Measurements from ENCODE around the gene C6orf15. TPM values are rescaled to one million over a fixed set of nuclear protein-coding genes. Genes with fewer than 3 reads are reported as not detected.

The C6orf15 gene
- total and polyA plus RNA-seq, 8 donors, result not detected

GRCh38 chr6:31157513-31158139 lies 45.3 kb upstream of the C6orf15 start, which contains the start of gene CCHCR1:
TSS of gene CCHCR1 (minus strand) at chr6:31157802. CDS start at chr6:31157600, 202 bp downstream.
- peak in 1 of 4 donors; percentile 45 for ATAC-seq
- no peak for DNase-seq
- H3K27me3 ChIP-seq, result no peaks in the 10 kb centered on the region
- TF ChIP-seq CTCF (IDR thresholded peaks at IDR 0.05), result no peak
- H3K9me3 ChIP-seq, result no peaks in the 10 kb centered on the region
- H3K36me3 ChIP-seq, result no peaks in the 10 kb centered on the region
- H3K4me1 ChIP-seq, result peaks cover 0 to 9% (median 4%) of the 10 kb centered on the region in 3 donors
- peak within 1 kb of the TSS; percentile 48 to 69 (median 56) for H3K27ac ChIP-seq
- intact Hi-C loops (cut with DNase I), result no loop called here
- WGBS, 2 donors, result 3 to 4% methylated on average over 14 of the region's 14 CpGs
- no peak for FAIRE-seq
- H3K4me3 ChIP-seq, result peak within 1 kb of the TSS; percentile 18 to 61 (median 48)

- WGBS, 2 donors, result 91 to 93% methylated on average over 7 of the region's 7 CpGs
- H3K27me3 ChIP-seq, result no peaks in the 10 kb centered on the region
- H3K36me3 ChIP-seq, result no peaks in the 10 kb centered on the region
- intact Hi-C loops (cut with DNase I), result no loop called here
- no peak for DNase-seq
- ATAC-seq, result no peak
- H3K9me3 ChIP-seq, result no peaks in the 10 kb centered on the region
- no peak overlapping the region for H3K27ac ChIP-seq
- H3K4me3 ChIP-seq, result no peak overlapping the region
- H3K4me1 ChIP-seq, result peaks cover 0 to 9% (median 4%) of the 10 kb centered on the region in 3 donors
- no peak for TF ChIP-seq CTCF (IDR thresholded peaks at IDR 0.05)
- FAIRE-seq, result no peak
Measured at GRCh38 chr6:31156641-31157040, 44.3 kb upstream of the C6orf15 start.

- H3K27ac ChIP-seq, result no peak overlapping the region
- 96 to 97% methylated on average over 15 of the region's 15 CpGs for WGBS, 2 donors
- peaks cover 0 to 9% (median 4%) of the 10 kb centered on the region in 3 donors for H3K4me1 ChIP-seq
- ATAC-seq, result no peak
- no peak for TF ChIP-seq CTCF (IDR thresholded peaks at IDR 0.05)
- no peak for FAIRE-seq
- no peak for DNase-seq
- H3K9me3 ChIP-seq, result no peaks in the 10 kb centered on the region
- intact Hi-C loops (cut with DNase I), result no loop called here
- peaks cover 0 to 4% (median 0%) of the 10 kb centered on the region in 3 donors for H3K36me3 ChIP-seq
- H3K27me3 ChIP-seq, result no peaks in the 10 kb centered on the region
- no peak overlapping the region for H3K4me3 ChIP-seq
Measured at GRCh38 chr6:31154436-31154835, 42.1 kb upstream of the C6orf15 start.

- intact Hi-C loops (cut with DNase I), result no loop called here
- no peak for FAIRE-seq
- Histone ChIP-seq H3K4me1 (peaks cover 0 to 4% (median 0%) of the 10 kb centered on the region in 3 donors), H3K27me3 (no peaks in the 10 kb centered on the region), H3K4me3 (no peak overlapping the region), H3K27ac (no peak overlapping the region), H3K9me3 (no peaks in the 10 kb centered on the region), H3K36me3 (peaks cover 0 to 4% (median 0%) of the 10 kb centered on the region in 3 donors)
- DNase-seq, result no peak
- WGBS, 2 donors, result 87 to 98% methylated on average over 7 of the region's 7 CpGs
- TF ChIP-seq CTCF (IDR thresholded peaks at IDR 0.05), result no peak
- ATAC-seq, result no peak
Measured at GRCh38 chr6:31152781-31153180, 40.4 kb upstream of the C6orf15 start.

GRCh38 chr6:31149827-31150447 lies 37.6 kb upstream of the C6orf15 start:
- no peaks in the 10 kb centered on the region for H3K4me1 ChIP-seq
- no peak for ATAC-seq
- H3K4me3 ChIP-seq, result no peak overlapping the region
- H3K36me3 ChIP-seq, result peaks cover 0 to 4% (median 0%) of the 10 kb centered on the region in 3 donors
- no peaks in the 10 kb centered on the region for H3K27me3 ChIP-seq
- DNase-seq, result no peak
- intact Hi-C loops (cut with DNase I), result no loop called here
- 87 to 91% methylated on average over 6 of the region's 6 CpGs for WGBS, 2 donors
- TF ChIP-seq CTCF (IDR thresholded peaks at IDR 0.05), result no peak
- no peak overlapping the region for H3K27ac ChIP-seq
- no peak for FAIRE-seq
- H3K9me3 ChIP-seq, result no peaks in the 10 kb centered on the region
